Measurements from ENCODE around the gene GLRX3.
"Not testable (repeated sequence)": the region's sequence is repeated elsewhere in the genome, so short reads cannot be mapped to it uniquely, and the experiment has no call there.

GRCh38 chr10:130202150-130202549 lies 66.0 kb downstream of the GLRX3 start:
- TF ChIP-seq, protein P1, sequence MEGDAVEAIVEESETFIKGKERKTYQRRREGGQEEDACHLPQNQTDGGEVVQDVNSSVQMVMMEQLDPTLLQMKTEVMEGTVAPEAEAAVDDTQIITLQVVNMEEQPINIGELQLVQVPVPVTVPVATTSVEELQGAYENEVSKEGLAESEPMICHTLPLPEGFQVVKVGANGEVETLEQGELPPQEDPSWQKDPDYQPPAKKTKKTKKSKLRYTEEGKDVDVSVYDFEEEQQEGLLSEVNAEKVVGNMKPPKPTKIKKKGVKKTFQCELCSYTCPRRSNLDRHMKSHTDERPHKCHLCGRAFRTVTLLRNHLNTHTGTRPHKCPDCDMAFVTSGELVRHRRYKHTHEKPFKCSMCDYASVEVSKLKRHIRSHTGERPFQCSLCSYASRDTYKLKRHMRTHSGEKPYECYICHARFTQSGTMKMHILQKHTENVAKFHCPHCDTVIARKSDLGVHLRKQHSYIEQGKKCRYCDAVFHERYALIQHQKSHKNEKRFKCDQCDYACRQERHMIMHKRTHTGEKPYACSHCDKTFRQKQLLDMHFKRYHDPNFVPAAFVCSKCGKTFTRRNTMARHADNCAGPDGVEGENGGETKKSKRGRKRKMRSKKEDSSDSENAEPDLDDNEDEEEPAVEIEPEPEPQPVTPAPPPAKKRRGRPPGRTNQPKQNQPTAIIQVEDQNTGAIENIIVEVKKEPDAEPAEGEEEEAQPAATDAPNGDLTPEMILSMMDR (IDR thresholded peaks at IDR 0.05; ENCODE audit: low read depth, low read length) = not testable (repeated sequence)
- TF ChIP-seq EZH2phosphoT487 (IDR thresholded peaks at IDR 0.05; ENCODE audit: low read depth) = not testable (repeated sequence)
